8988T (cell line): ENCODE measurements around the gene HRH1.
"Not testable (repeated sequence)": the region's sequence is repeated elsewhere in the genome, so short reads cannot be mapped to it uniquely, and the experiment has no call there.

ENCODE experiments used
- DNase-seq: peaks from one replicate; pipeline ENCODE4 v3.0.0; 2011

HRH1 gene

DNA sequence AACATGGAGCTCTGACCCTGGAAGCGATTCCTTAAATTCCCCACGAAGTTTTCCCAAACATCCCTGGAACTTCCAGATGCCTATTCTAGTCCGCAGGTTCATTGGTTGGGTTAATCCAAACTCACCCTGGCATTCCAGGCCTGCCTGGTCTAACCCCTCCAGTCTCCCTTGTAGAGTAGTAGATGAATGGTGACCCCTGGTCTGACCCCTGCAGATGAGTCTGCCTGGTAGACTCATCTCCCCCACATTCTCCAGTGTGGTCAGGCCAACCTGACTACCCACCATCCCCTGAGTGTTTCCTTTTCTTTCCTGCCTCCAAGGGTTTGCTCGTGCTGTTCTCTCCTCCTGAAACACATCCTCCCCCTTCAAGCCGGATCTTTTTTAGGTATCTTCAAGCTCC, 10.8 kb upstream of the HRH1 start:
- DNase-seq: no peak

DNA sequence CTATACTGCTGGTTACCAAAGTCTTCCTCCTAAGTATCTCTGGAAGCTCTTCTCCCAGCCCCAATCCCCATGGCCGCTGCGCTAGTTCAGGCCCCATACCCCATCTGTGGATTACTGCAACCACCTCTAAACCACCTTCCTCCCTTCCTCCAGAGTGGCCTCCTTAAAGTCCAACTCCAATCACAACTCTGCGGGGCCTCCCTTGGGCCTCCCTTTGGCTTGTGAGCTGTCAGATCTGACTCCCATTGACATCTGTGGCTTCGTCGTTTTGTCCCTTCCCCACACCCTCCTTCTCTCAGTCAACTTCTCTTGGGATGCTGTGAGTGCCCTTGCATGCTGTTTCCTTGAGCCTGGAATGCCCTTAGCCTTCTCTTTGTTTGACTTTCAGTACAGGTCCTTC, 9.3 kb upstream of the HRH1 start:
- DNase-seq: no peak

- DNase-seq: no peak
Observed at GRCh38 chr3:11145888-11146287, 8.4 kb upstream of the HRH1 start.

DNA sequence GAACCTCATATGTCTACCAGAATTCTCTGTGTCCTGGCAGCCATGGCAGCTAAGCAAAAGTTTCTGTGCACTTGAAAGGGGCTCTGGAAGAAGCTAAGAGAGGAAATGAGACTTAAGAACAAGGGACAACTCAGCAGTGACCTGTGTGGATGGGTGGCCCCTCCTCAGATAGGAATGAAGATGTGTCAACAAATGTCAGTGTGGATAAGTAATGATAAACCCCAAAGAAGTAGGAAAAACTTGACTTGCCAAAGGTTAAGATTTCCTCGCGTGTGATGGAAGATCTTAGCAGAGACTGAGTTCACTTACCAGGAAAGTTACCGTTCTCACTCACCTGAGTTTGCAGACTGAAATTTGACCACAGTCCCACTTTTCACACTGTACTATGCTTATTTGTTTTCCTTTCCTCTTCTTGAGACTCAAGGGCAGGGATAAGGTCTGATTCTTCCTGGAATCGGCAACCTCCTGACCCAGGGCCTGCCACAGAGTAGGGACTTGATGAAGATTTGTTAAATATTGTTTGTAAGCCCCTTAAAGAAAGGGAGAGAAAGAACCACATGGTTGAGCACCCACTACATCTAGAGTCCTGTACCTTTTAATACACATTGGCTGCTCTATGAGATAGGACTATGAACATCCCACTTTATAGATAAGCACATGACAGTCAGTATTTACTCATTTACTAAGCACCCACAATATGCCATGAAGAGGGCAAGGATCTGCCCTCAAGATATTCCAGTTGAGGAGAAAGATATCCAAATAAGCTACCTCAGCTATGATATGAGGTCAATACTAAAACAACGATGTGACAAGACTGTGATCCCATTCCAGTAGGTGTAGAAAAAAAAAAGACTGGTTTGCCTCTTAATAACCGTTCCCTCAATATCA, 7.3 kb upstream of the HRH1 start:
- no peak for DNase-seq

DNA sequence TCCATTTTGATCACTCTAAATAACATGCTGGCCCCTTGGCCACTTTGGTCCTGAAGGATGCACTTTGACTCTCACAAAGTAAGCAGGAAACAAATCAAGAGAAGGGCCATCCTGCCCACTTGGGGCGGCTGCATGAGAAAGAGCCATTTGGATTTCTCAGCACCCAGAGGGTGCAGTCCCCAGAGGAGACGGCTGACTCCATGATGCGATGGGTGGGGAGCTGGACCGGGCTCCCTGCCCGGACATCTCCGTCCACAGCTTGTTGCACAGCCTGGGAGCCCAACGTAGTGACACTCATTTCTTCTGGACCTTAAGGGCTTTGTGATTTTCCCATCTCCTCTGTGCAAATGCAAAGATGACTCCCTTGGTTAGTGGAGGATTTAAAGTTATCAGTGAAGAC, 4.0 kb upstream of the HRH1 start:
- DNase-seq: no peak

DNA sequence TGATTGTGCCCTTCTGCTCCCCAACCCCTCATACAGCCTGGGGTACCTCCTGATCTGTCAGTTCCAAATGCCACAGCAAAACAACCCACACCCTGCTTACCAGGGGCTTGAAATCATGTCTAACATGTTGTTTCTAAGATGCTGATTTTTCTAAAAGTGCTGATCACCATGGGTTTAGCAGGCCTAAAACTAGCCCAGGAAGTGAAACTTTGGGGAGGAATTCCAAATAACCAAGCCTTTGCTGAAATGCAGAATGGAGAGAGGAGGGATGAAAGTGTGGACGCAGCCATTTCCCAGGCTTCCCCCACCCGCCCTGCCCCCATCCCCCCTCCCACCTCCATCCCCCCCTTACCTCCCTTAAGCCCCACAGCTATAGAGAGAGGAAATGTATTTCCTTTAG, 2.0 kb upstream of the HRH1 start:
- no peak for DNase-seq

- peak; percentile 47 for DNase-seq
Observed at GRCh38 chr3:11154953-11155325, 646 bp downstream of the HRH1 start.

DNA sequence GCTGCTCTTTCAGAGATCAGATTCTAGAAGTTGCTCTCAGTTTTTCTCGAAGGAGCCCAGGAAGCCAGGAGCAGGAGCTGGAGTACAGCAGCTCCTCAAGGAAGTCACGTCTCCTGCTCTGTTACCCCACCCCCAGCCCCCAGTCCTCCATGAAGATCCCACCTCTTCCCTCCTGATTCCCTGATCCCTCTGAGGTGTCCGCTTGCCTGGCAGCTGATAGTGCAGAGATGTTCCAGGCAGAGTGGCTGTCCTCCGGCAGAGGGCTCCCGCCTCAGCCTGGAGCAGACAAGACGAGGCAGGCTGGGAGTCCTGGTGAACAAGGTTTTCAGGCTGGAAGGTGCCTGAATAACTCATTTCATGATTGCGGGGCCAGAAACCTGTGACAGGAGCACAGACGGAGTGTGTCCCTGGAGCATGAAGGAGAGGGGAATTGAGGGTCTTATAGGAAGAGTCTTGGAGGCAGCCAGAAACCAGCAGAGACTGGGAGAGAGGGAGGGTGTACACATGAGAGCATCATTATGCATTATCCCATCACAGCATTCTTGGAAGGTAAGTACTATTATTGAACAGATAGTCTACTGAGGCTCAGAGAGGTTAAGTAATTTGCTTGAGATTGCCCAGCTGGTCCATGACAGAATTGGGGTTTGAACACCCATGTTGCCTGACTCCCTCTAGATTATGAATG, 1.2 kb downstream of the HRH1 start:
- DNase-seq: peak; percentile 89

GRCh38 chr3:11156026-11156410, 1.7 kb downstream of the HRH1 start:
- DNase-seq: no peak

DNA sequence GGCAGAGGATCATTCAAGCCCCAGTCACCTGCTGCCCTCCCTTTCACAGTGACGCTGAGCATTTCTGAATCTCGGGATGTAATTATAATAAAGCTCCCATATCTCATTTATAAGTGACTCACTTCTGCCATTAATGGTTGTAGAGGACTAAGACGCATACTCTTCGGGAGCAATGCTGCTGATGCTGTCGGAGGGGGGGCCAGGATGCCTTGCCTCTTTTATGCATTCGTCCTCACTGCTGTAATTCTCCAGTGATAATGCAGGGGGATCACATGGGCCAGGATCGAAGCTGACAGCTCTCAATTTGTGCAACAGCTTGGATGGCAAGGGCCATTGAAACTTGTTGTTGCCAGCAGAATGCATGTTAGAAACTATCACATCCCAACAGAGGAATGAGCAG, 3.1 kb downstream of the HRH1 start:
- no peak for DNase-seq

- DNase-seq: no peak
Observed at GRCh38 chr3:11159421-11159904, 5.2 kb downstream of the HRH1 start.

- no peak for DNase-seq
Observed at GRCh38 chr3:11161666-11162065, 7.4 kb downstream of the HRH1 start.

DNA sequence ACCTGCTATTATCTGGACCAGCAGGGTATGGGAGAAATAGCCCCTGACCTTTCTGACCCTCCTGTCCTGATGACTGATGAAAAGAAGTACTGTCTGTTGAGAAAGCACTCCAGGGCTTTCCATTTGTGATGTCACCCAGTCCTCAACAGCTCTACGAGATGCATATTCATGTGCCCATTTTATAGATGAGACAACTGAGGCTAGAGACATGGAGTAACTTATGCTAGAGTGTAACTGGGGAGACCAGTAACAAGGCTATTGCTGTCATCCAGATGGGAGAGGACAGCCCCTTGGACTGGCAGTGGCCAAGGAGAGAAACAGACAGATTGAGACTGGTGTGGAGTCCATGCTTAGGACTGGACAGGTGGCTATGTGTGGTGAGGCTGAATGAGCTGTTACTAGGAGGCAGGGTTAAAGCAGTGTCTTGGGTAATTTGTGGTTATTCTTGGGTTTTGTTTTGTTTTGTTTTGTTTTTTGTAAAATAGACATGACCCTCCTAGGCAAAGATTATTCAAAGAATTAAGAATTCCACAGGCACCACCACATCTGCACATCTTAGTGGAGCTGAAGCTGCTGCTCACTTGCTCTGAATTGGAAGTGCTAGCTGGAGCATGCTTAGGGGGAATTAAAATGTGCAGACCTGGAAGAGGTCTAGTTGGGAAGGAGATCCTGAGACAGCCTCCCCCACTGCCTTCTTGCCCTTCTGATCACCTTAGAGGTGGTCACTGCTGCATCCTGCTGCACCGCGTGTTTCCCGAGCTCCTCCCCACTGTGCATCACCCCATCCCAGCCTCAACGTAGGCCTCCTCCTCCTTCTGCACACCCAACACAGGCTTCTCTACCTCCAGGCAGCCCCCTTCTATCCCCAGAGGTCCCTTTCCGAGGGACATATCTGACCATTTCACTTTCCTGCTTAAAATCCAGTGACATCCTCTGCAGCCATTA, 8.4 kb downstream of the HRH1 start:
- no peak for DNase-seq

GRCh38 chr3:11164607-11165006, 10.3 kb downstream of the HRH1 start:
- DNase-seq: no peak

DNA sequence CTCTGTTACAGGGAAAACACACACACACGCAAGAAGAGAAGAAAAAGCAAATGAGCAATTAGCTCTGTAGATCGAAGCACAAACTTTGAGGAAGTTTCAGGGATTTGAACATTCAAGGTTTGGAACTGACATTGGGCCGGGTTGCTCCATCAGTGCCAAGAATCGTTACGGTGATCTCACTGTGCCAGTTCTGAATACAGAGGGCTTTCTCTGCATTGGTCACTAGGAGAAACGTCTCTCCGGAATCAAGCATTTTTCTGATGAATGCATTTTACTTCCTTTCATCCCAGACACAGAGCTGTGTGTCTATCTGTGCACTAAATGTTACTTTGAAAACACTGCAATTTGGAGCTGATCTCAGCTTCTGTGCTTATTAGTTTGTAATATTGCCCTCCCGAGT, 11.2 kb downstream of the HRH1 start:
- DNase-seq: no peak

DNA sequence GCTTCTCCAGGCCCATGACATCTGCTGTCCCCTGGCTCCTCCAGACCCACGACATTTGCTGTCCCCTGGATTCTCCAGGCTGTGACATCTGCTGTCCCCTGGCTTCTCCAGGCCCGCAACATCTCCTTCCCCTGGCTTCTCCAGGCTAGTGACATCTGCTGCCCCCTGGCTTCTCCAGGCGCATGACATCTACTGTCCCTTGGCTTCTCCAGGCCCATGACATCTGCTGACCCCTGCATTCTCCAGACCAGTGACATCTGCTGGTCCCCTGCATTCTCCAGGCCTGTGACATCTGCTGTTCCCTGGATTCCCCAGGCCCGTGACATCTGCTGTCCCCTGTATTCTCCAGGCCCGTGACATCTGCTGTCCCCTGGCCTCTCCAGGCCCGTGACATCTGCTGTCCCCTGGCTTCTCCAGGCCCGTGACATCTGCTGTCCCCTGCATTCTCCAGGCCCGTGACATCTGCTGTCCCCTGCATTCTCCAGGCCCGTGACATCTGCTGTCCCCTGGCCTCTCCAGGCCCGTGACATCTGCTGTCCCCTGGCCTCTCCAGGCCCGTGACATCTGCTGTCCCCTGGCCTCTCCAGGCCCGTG, 12.6 kb downstream of the HRH1 start:
- DNase-seq: not testable (repeated sequence)

- no peak for DNase-seq
Observed at GRCh38 chr3:11167590-11167989, 13.3 kb downstream of the HRH1 start.

GRCh38 chr3:11168406-11168805, 14.1 kb downstream of the HRH1 start:
- no peak for DNase-seq

DNA sequence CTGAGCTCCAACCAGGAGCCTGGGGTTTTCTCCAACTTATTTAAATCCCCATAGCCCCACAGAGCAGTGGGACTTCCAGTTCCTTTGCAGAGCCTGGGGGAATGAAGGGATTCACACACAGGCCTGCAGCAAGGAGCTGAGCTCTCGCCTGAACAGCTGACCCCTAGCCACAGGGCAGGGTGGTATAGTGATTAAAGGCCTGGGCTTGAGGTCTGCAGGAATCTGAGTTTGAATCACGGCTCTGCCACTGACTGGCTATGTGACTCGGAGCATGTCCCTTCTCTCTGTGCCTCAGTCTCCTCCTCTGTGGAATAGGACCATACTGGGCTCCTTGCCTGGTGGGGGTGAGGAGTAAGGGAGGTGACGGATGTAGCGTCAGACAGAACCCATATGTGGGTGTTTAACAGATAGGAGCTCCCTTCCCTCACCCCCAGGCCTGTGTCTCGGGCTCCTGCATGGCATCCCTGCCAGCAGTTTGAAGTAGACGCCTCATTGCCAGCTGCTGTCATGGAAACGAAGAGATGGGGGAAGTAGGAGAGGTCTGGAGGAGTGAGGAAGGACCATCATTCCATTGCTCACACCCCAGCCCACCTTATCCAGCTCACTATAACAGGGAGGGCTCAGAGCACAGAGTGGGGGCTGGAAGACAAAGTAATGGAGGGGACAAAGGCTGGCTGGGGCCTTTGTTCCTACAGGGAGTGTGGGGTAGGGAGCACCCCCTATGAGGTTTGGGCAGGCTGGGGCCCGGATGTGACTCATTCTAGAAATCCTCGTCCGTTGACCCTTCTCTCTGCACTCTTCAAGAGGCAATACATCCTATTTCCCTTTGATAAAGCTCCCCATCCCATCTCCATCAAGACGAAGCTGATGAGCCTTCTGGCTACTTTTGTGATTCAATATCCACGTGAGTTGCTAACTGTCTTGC, 14.8 kb downstream of the HRH1 start:
- DNase-seq: no peak

DNA sequence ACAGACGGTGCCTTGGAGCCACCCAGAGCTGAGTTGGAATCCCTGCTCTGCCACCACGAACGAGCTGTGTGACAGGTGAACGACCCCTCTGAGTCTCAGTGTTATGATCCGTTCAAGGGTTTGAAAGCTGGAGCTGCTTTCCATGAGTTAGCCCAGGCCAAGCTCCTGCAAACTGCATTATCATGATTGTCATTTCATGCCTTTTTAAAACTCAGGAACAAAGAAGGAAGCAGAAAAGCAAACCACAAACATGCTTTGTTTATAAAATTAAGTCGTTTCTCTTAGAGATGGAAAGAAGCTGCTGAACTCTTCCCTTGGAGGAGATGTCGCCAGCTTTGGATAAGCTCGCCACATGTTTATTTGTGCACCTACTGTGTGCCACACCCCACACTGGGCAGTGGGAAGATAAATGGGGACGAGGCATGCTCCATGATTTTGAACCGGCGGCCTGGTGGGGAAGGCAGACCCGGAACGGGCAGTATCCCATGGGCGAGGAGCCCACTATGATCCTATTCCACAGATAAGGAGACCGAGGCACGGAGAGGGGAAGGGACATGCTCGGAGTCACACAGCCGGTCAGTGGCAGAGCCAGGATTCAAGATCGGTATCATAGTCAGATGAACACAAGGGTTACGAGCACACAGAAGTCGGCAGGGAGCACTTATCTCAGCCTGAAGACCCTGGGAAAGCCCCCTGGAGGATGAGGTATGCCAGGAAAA, 15.9 kb downstream of the HRH1 start:
- DNase-seq: no peak

- no peak for DNase-seq
Observed at GRCh38 chr3:11172096-11172690, 17.9 kb downstream of the HRH1 start.
